ENCODE data around the gene ENDOV. TPM values are rescaled to one million over a fixed set of nuclear protein-coding genes. Genes with fewer than 3 reads are reported as not detected.

ENDOV gene
- total and polyA plus RNA-seq, 4 donors = 5.7 to 11.9 (median 8.3) TPM

DNA sequence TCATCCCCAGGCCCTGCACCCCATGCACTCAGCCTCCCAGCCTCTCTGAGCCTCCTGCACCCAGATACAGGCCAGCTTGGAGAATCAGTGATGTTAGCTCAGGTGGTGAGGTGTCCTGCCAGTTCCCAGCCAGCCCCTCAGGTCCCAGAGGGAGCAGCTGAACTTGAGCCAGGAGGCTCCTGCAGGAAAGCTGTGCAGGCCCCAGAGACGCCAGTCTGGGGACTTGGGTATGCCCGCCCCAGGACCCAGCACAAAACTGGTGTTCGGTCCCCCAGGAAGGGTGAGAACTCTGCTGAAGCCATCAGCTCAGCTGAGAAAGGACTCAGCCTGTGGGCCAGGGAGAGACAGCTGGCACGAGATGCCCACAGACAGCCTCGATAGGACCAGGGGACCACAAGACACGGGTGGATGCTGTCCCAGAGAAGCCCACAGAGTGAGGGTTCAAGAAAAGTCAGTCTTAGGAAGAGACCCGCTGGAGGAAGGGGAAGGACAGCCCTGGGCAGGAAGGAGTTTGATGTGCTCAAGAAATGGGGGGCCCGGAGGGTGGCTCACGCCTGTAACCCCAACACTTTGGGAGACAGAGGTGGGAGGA lies 11.0 kb downstream of the ENDOV start:
- Histone ChIP-seq H3K27ac (ENCODE audit: low read depth in 1 of 2, low read length in 2 of 2) (no peak overlapping the region), H3K9me3 (ENCODE audit: control insufficient read depth in 4 of 4, low read length in 3 of 4) (no peaks in the 10 kb centered on the region), H3K4me1 (ENCODE audit: control insufficient read depth in 4 of 4, insufficient read depth in 4 of 4, low read length in 3 of 4) (peaks cover 0 to 3% (median under 1%) of the 10 kb centered on the region in 4 donors), H3K9ac (ENCODE audit: low read depth in 1 of 2, low read length in 2 of 2) (no peak overlapping the region), H3K4me3 (ENCODE audit: low read depth in 1 of 3, low read length in 3 of 3) (no peak overlapping the region), H3K36me3 (ENCODE audit: control insufficient read depth in 4 of 4, insufficient read depth in 3 of 4, low read depth in 1 of 4, low read length in 3 of 4) (peaks cover 0 to 2% (median 0%) of the 10 kb centered on the region in 4 donors), H3K27me3 (ENCODE audit: control insufficient read depth in 4 of 4, insufficient read depth in 4 of 4, low read length in 3 of 4) (no peaks in the 10 kb centered on the region)
- DNase-seq (ENCODE audit: low spot score) = no peak
- no peak for TF ChIP-seq SP1 (IDR thresholded peaks at IDR 0.05)
- WGBS = 85% methylated on average over 9 of the region's 9 CpGs

DNA sequence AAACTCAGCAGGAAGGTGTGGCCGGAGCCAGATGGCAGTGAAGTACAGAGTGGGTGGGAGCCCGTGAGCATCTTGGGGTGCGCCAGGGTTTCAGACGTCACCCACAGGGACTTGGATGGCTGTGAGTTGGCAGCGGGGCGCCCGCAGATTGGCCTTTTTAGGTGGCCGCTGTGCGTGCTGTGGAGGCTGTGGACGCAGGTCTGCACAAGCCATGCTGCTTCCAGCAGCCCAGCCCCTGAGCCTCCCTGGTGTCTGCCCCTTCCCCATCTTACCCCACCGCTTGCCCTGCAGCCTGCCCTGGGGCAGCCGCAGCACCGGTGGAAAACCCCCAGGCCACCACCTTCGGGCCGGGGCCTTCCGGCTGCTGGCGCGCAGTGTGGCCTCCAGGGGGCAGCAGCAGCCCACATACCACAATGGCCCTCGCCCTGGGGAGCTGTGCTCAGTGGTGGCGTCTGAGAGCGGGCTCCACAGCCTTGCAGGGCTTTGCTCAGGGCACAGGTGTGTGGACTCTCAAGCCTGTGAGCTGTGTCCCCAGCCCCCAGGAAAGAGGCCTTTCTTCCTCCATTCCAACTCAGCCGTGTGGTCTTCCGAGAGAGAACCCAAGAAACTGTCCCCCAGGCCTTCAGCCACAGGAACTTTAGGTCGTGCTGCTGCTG lies 11.8 kb downstream of the ENDOV start:
- Histone ChIP-seq H3K36me3 (ENCODE audit: control insufficient read depth in 4 of 4, insufficient read depth in 3 of 4, low read depth in 1 of 4, low read length in 3 of 4) (peaks cover 0 to 2% (median 0%) of the 10 kb centered on the region in 4 donors), H3K27ac (ENCODE audit: low read depth in 1 of 2, low read length in 2 of 2) (no peak overlapping the region), H3K9ac (ENCODE audit: low read depth in 1 of 2, low read length in 2 of 2) (no peak overlapping the region), H3K4me1 (ENCODE audit: control insufficient read depth in 4 of 4, insufficient read depth in 4 of 4, low read length in 3 of 4) (peaks cover 0 to 3% (median under 1%) of the 10 kb centered on the region in 4 donors), H3K27me3 (ENCODE audit: control insufficient read depth in 4 of 4, insufficient read depth in 4 of 4, low read length in 3 of 4) (no peaks in the 10 kb centered on the region), H3K9me3 (ENCODE audit: control insufficient read depth in 4 of 4, low read length in 3 of 4) (no peaks in the 10 kb centered on the region), H3K4me3 (ENCODE audit: low read depth in 1 of 3, low read length in 3 of 3) (no peak overlapping the region)
- TF ChIP-seq EGR1 (IDR thresholded peaks at IDR 0.05; ENCODE audit: low read depth in 2 of 2) (no peak), GABPA (IDR thresholded peaks at IDR 0.05 in 1 of 2, conservative IDR thresholded peaks at IDR 0.05 in 1 of 2) (no peak), FOXA2 (IDR thresholded peaks at IDR 0.05) (no peak), HNF4A (conservative IDR thresholded peaks at IDR 0.05) (no peak), TAF1 (conservative IDR thresholded peaks at IDR 0.05) (no peak), NR2F2 (IDR thresholded peaks at IDR 0.05) (no peak), SP1 (IDR thresholded peaks at IDR 0.05) (no peak), RAD21 (IDR thresholded peaks at IDR 0.05) (peak; percentile 90 to 97), FOXA1 (IDR thresholded peaks at IDR 0.05) (no peak), HNF4G (IDR thresholded peaks at IDR 0.05) (no peak)
- TF ChIP-seq, protein P1, sequence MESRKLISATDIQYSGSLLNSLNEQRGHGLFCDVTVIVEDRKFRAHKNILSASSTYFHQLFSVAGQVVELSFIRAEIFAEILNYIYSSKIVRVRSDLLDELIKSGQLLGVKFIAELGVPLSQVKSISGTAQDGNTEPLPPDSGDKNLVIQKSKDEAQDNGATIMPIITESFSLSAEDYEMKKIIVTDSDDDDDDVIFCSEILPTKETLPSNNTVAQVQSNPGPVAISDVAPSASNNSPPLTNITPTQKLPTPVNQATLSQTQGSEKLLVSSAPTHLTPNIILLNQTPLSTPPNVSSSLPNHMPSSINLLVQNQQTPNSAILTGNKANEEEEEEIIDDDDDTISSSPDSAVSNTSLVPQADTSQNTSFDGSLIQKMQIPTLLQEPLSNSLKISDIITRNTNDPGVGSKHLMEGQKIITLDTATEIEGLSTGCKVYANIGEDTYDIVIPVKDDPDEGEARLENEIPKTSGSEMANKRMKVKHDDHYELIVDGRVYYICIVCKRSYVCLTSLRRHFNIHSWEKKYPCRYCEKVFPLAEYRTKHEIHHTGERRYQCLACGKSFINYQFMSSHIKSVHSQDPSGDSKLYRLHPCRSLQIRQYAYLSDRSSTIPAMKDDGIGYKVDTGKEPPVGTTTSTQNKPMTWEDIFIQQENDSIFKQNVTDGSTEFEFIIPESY (IDR thresholded peaks at IDR 0.05) = no peak
- TF ChIP-seq, protein P2, sequence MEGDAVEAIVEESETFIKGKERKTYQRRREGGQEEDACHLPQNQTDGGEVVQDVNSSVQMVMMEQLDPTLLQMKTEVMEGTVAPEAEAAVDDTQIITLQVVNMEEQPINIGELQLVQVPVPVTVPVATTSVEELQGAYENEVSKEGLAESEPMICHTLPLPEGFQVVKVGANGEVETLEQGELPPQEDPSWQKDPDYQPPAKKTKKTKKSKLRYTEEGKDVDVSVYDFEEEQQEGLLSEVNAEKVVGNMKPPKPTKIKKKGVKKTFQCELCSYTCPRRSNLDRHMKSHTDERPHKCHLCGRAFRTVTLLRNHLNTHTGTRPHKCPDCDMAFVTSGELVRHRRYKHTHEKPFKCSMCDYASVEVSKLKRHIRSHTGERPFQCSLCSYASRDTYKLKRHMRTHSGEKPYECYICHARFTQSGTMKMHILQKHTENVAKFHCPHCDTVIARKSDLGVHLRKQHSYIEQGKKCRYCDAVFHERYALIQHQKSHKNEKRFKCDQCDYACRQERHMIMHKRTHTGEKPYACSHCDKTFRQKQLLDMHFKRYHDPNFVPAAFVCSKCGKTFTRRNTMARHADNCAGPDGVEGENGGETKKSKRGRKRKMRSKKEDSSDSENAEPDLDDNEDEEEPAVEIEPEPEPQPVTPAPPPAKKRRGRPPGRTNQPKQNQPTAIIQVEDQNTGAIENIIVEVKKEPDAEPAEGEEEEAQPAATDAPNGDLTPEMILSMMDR (IDR thresholded peaks at IDR 0.05; ENCODE audit: low read depth, low read length, missing input control) = peak; percentile 95
- TF ChIP-seq, protein P3, sequence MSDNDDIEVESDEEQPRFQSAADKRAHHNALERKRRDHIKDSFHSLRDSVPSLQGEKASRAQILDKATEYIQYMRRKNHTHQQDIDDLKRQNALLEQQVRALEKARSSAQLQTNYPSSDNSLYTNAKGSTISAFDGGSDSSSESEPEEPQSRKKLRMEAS (IDR thresholded peaks at IDR 0.05) = no peak
- TF ChIP-seq, protein P4, sequence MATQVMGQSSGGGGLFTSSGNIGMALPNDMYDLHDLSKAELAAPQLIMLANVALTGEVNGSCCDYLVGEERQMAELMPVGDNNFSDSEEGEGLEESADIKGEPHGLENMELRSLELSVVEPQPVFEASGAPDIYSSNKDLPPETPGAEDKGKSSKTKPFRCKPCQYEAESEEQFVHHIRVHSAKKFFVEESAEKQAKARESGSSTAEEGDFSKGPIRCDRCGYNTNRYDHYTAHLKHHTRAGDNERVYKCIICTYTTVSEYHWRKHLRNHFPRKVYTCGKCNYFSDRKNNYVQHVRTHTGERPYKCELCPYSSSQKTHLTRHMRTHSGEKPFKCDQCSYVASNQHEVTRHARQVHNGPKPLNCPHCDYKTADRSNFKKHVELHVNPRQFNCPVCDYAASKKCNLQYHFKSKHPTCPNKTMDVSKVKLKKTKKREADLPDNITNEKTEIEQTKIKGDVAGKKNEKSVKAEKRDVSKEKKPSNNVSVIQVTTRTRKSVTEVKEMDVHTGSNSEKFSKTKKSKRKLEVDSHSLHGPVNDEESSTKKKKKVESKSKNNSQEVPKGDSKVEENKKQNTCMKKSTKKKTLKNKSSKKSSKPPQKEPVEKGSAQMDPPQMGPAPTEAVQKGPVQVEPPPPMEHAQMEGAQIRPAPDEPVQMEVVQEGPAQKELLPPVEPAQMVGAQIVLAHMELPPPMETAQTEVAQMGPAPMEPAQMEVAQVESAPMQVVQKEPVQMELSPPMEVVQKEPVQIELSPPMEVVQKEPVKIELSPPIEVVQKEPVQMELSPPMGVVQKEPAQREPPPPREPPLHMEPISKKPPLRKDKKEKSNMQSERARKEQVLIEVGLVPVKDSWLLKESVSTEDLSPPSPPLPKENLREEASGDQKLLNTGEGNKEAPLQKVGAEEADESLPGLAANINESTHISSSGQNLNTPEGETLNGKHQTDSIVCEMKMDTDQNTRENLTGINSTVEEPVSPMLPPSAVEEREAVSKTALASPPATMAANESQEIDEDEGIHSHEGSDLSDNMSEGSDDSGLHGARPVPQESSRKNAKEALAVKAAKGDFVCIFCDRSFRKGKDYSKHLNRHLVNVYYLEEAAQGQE (IDR thresholded peaks at IDR 0.05) = no peak
- TF ChIP-seq, protein P5, sequence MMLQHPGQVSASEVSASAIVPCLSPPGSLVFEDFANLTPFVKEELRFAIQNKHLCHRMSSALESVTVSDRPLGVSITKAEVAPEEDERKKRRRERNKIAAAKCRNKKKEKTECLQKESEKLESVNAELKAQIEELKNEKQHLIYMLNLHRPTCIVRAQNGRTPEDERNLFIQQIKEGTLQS (IDR thresholded peaks at IDR 0.05) = no peak
- 44% methylated on average over 24 of the region's 24 CpGs for WGBS
- peak; percentile 80 for DNase-seq (ENCODE audit: low spot score)

Data from liver (tissue), 9 donors.